HK-2 (cell line): ENCODE data around the gene PRMT2.
"Not testable (repeated sequence)": the region's sequence is repeated elsewhere in the genome, so short reads cannot be mapped to it uniquely, and the experiment has no call there.

Experiments
- DNase-seq: peaks from one replicate; pipeline ENCODE4 v3.0.0-alpha.2; 2018; ENCODE audit not compliant: unreplicated experiment

The PRMT2 gene

GRCh38 chr21:46668381-46668780 lies 32.9 kb downstream of the PRMT2 start:
- DNase-seq, result no peak

GRCh38 chr21:46668904-46669303 lies 33.4 kb downstream of the PRMT2 start:
- not testable (repeated sequence) for DNase-seq

- DNase-seq, result no peak
Observed at GRCh38 chr21:46674430-46675007, 39.0 kb downstream of the PRMT2 start.

GRCh38 chr21:46675595-46676280 lies 40.3 kb downstream of the PRMT2 start:
- no peak for DNase-seq

GRCh38 chr21:46676542-46676941 lies 41.1 kb downstream of the PRMT2 start:
- DNase-seq, result not testable (repeated sequence)

GRCh38 chr21:46681593-46681992 lies 46.1 kb downstream of the PRMT2 start:
- not testable (repeated sequence) for DNase-seq

GRCh38 chr21:46698652-46699051 lies 63.2 kb downstream of the PRMT2 start:
- DNase-seq, result not testable (repeated sequence)

GRCh38 chr21:46699104-46699503 lies 63.6 kb downstream of the PRMT2 start:
- not testable (repeated sequence) for DNase-seq
